HG03571 (cell line): ENCODE results near the gene DCTPP1.
"Not testable (repeated sequence)": the region's sequence is repeated elsewhere in the genome, so short reads cannot be mapped to it uniquely, and the experiment has no call there.

Source experiments
- ATAC-seq: cut with Tn5 transposase; IDR thresholded peaks from one replicate; pipeline ENCODE4 v1.9.1; 2021; ENCODE audit not compliant: unreplicated experiment

Gene DCTPP1

DNA sequence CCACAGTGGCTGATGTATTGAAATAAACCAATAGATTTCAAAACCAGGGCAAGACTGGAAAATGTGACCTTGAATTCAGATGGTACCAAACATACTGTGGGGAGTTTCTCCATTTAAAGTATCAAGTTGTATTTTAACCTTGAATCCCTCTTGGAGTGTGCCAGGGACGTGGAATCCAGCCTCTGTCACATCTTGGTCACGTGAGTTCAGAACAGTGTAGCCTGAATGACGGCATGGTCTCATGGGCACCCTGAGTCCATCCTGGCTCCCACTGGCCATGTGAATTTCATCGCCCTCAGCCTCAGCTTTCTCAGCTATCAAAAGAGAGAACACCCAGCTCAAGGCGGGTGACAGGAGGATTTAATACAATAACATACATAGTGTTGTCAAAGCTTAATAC, 15.7 kb downstream of the DCTPP1 start:
- ATAC-seq: no peak

DNA sequence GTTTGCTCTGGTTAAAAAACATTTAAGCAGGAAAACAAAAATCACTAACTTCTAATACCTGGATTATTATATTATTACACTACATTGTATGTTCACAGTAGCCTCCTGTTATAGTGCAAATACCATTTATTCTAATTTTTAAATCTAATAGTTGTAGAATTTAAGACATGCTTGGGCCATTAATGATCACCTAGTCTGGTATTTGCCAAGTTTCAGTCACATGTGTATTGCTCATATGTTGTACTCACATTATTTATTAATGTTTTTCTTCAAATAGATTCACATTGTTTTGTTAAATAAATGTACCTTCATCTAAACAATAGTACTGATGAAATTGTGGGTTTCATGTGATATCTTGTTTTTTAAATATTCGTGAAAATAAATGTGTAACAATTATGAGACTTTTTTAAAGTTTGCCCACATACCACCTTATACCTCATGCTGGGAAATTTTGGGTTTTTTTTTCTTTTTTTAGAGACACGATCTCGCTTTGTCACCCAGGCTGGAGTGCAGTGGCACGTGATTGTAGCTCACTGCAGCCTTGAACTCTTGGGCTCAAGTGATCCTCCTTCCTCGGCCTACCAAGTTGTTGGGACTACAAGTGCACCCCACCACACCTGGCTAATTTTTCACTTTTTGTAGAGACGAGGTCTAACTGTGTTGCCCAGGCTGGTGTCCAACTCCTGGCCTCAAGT, 16.6 kb downstream of the DCTPP1 start:
- ATAC-seq: no peak

DNA sequence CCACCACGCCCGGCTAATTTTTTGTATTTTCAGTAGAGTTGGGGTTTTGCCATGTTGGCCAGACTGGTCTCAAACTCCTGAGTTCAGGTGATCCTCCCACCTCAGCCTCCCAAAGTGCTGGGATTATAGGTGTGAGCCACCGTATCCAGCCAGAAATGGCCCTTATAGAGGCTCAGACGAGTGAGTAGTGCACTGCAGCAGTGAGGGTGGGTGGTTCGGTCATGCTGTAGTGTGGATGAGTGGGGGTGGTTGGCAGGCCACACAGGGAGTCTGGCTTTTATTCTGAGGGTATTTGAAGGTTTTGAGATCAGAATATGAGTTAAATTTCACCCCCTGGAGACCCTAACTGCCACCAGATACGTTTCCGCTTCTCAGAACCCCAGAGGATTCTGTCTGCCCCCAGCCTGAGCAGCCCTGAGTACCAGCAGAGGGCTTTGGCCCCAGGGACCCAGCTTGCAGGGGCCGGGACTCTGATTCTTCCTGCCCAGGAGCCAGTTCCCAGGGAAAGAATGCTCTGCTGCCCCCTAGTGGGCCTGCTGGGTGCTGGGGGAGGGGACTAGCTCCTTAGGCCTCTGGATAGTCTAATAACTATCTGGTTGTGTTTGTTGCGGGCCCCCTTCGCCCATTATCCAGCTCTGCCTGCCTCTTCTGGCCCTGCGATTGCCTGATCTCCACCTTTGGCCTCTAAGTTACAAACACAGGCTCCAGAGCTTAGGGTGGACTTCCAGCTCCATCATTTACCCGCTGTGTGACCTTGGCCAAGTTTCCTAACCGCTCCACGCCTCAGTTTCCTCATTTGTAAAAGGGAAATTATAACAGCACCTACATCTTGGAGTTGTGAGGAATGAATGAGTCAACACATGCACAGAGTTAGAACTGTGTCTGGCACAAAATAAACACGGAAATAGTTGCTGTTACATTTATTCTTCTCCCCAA, 20.4 kb downstream of the DCTPP1 start:
- ATAC-seq: no peak

- ATAC-seq: no peak
These were observed 21.9 kb downstream of the DCTPP1 start for GRCh38 chr16:30407804-30408534.

DNA sequence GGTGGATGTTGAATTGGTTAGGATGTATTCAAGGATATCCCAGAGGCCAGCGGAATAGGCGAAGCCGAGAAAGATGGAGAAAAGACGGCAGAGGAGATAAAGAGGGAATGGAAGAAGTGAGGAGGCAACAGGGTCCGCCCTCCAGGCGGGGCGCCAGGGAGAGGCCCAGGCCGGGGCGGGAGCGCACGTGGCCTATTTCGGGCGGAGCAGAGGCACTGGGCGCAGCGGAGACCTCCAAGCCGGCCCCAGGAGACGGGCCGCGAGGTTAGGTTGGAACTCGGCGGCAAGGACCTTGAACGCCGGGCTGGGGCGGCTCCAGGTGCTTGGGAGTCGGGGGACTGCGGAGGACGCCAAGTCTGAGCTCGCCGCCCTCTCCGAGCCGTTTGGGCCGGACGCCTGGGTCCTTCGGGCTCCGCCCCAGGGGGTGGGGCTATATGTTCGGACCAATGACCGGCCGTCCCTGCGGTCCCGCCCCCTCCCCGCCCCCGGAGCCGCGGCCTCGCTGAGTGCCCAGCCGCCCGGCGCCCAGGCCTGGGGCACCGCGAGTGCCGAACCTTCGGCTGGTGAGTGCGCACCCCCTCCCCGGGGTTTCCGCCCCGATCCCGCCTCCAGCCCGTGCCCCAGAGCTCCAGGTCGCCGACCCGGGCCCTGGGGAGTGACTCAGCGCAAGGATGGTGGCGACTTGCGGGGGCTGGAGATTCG, 22.6 kb downstream of the DCTPP1 start, which contains the start of gene ZNF771:
Gene ZNF771 (plus strand): TSS at position 505 of the 702 bp plus-strand sequence. CDS start 448 bp downstream, outside the sequence.
- peak; percentile 73 for ATAC-seq

GRCh38 chr16:30406795-30407101, 23.1 kb downstream of the DCTPP1 start:
- ATAC-seq: no peak

DNA sequence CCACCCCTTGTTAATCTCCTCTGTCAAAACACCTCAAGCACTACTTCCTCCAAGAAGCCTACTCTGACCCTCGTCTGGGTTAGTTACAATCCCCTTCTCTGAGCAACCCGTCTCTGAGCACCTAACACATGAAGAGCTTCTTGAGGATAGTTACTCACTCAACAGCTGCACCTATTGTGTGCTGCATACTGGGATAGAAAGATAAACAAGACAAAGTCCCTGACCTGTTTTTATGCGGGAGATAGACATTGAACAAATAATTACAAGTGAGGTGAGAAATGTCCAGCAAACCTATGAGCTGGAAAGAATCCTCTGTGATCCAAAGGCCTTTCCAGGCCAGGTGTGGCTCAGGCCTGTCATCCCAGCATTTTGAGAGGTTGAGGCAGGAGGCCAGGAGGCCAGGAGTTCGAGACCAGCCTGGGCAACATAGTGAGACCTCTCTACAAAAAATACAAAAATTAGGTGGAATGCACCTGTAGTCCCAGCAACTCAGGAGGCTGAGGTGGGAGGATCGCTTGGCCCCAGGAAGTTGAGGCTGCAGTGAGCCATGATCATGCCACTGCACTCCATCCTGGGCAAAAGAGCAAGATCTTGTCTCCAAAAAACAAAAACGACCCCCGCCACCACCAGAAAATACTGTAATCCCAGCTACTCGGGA, 27.9 kb downstream of the DCTPP1 start:
- no peak for ATAC-seq

DNA sequence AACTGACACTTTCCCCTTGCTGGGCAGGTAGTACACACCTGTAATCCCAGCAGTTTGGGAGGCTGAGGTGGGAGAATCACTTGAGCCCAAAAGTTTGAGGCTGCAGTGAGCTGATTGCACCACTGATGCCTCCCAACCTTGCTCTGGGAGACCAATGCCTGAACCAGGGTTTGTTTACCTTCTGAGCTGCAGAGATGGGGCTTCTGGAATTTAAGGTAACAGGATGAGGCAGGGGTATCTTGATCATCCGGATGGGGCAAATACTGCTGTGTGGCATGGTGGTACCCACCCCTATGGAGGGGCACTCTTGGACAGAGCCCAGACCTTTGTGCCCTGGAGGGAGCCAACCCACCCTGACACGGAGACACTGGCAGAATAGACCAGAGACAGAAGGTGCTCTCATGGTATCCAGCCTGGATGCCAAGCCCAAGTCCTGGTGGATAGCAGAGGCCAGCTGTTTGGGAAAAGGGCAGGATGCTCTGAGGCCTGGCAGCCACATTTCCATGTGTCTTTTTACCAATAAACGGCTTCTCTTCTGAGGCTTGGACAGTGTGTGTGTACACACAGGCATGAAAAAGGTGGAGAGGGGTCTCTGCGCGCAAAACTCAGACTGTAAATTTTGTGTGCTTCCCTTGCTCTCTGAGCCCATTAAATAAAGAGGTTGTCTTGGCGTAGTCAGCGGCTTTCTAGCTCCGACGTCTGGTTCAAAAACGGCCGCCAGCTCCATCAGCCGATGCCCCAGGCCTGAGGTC, 30.2 kb downstream of the DCTPP1 start:
- ATAC-seq: no peak

DNA sequence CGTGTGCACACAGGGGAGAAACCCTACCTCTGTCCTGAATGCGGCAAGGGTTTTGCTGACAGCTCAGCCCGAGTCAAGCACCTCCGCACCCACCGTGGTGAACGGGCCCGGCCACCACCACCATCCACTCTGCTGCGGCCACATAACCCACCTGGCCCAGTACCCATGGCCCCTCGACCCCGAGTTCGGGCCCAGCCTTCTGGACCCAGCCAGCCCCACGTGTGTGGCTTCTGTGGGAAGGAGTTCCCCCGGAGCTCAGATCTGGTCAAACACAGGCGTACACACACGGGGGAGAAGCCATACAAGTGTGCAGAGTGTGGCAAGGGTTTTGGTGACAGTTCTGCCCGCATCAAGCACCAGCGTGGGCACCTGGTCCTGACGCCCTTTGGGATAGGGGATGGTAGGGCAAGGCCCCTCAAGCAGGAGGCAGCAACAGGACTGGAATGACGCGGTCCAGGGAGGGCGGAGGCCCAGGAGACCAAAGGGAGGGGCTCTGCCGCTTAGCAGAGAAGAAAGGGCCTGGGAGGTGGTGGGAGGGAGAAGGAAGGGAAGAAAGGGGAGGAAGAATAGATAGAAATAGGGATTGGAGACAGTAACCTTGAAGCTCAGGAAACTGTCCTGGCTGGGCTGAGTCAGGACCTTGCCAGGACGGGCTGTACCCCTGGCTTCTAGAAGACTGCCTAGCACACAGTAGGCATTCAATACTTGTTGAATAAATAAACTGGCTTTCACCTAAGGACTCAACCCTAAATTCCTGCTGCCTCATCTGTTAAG, 31.0 kb downstream of the DCTPP1 start:
- no peak for ATAC-seq

DNA sequence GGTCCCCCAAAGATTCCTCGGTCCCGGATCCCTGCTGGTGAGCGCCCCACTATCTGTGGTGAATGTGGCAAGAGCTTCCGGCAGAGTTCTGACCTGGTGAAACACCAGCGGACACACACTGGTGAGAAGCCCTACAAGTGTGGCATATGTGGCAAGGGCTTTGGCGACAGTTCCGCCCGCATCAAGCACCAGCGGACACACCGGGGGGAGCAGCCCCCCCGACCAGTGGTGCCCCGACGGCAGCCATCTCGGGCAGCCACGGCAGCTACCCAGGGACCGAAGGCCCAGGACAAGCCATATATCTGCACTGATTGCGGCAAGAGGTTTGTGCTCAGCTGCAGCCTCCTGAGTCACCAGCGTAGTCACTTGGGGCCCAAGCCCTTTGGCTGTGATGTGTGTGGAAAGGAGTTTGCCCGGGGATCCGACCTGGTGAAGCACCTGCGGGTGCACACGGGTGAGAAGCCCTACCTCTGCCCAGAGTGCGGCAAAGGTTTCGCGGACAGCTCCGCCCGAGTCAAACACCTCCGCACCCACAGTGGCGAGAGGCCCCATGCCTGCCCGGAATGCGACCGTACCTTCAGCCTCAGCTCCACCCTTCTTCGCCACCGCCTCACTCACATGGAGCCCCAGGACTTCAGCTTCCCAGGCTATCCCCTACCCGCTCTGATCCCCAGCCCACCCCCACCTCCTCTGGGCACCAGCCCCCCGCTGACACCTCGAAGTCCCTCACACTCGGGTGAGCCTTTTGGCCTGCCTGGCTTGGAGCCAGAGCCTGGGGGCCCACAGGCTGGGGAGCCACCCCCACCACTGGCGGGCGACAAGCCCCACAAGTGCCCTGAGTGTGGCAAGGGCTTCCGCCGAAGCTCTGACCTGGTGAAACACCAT, 31.8 kb downstream of the DCTPP1 start:
- no peak for ATAC-seq

- no peak for ATAC-seq
These were observed 32.8 kb downstream of the DCTPP1 start for GRCh38 chr16:30397056-30397455.

DNA sequence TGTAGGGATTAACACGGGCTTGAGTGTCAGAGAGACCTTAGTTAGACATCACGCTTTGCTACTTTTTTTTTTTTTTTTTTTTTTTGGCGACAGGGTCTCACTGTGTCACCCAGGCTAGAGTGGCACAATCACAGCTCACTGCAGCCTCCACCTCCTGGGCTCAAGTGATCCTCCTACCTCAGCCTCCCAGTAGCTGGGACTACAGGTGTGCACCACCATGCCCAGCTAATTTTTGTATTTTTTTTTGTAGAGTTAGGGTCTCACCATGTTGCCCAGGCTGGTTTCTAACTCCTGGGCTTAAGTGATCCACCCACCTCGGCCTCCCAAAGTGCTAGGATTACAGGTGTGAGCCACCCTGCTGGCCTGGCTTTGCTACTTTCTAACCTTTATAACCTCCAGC, 33.2 kb downstream of the DCTPP1 start:
- ATAC-seq: not testable (repeated sequence)

GRCh38 chr16:30395992-30396585, 33.7 kb downstream of the DCTPP1 start:
- ATAC-seq: no peak

DNA sequence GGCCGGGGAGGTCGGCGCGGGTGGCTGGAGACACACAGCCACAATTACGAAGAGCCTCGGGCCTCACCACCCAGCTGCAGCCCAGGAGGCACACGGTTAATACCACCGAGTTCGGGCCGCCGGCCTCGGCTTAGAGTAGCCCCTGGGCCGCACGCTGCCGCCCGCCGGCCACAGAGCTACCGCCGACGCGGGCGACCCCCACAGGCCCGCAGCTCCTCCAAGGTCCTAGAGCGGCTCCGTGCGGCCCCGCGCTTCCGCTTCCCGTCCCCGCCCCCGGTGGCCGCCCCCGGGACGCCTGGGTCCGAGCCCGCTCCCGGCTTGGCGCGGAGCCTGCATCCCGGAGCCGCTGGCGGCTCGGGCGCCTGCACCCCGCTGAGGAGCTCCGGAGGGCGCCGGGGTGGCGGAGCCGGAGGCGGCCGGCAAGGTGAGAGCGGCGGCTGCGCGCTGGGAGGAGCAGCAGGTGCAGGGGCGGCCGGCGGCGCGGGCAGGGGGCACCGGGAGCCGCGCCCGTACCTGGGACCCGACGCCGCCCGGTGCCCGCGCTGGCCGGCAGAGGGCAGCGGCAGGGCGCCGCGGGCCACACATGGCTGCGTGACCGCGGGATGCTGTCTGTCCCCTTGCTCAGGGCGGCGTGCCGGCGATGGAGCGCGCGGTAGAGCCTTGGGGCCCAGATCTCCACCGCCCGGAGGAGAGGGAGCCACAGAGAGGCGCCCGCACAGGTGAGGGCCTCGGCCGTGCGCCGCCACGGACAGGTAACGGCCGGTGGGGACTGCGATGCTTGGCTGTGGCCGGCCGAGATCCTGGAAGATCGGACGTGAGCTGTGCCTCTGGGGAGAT, 34.5 kb downstream of the DCTPP1 start, which contains the start of gene ZNF48:
Gene ZNF48 (plus strand): TSS at position 266 of the 837 bp plus-strand sequence. CDS start 375 bp downstream, at position 641.
- ATAC-seq: no peak

- no peak for ATAC-seq
These were observed 35.2 kb downstream of the DCTPP1 start for GRCh38 chr16:30394592-30395154.

DNA sequence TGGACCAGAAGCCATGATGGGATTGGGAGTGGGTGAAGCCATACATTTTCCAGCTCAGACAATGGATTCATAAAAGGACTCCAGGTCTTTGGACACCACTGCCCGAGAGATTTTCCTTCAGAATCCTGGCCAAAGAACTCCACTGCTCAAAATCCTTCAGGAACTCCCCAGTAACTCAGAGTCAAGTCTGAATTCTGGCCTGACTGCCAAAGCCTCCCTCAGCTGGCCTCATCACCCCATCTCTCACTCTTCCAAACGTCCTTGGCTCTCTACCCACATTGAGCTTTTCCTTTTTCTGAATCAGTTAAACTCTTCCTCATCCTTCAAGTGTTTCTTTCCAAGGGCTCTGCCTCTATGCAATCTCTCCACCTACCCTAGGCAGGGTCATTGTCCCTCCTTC, 46.3 kb downstream of the DCTPP1 start:
- no peak for ATAC-seq
